Suprapubic skin (tissue), 4 donors: Measurements from ENCODE around the gene ADISSP.

Experiments
- POLR2A ChIP-seq, 2 donors: fragments of 450-650 bp; IDR thresholded peaks; one replicate each; pipeline ENCODE4 v1.6.1; 2017; ENCODE audit warnings: antibody characterized with exemption in 2 of 2, mild to moderate bottlenecking in 2 of 2, moderate library complexity in 2 of 2
- POLR2AphosphoS5 ChIP-seq, 3 donors: sonication (generic); formaldehyde crosslinking; IDR thresholded peaks; one replicate each; pipeline ENCODE4 v1.6.1; 2017; ENCODE audit warnings: antibody characterized with exemption in 3 of 3
- TF ChIP-seq, protein P1 (sequence below), 2 donors: fragments of 200-600 bp in 1 of 2; fragments of 450-650 bp in 1 of 2; sonication (generic) in 1 of 2; IDR thresholded peaks; one replicate each; pipeline ENCODE4 v1.5.1; 2016 to 2019; ENCODE audit warnings: antibody characterized with exemption in 2 of 2, mild to moderate bottlenecking in 1 of 2, moderate library complexity in 1 of 2

DNA sequence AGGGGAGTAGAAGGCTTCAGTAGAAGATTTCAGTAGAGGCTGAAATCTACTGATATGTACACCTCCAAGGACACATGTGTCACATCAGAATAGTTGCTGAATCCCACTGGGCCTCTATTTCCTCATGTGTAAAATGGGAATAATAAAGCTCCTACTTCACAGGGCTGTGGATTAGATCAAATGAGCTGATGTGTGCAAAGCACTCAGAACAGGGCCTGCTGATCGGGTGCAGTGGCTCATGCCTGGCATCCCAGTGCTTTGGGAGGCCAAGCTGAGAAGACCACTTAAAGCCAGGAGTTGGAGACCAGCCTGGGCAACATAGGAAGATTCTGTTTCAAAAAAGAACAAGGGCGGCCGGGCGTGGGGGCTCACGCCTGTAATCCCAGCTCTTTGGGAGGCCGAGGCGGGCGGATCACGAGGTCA, 44.7 kb upstream of the ADISSP start:
- TF ChIP-seq, protein P1, sequence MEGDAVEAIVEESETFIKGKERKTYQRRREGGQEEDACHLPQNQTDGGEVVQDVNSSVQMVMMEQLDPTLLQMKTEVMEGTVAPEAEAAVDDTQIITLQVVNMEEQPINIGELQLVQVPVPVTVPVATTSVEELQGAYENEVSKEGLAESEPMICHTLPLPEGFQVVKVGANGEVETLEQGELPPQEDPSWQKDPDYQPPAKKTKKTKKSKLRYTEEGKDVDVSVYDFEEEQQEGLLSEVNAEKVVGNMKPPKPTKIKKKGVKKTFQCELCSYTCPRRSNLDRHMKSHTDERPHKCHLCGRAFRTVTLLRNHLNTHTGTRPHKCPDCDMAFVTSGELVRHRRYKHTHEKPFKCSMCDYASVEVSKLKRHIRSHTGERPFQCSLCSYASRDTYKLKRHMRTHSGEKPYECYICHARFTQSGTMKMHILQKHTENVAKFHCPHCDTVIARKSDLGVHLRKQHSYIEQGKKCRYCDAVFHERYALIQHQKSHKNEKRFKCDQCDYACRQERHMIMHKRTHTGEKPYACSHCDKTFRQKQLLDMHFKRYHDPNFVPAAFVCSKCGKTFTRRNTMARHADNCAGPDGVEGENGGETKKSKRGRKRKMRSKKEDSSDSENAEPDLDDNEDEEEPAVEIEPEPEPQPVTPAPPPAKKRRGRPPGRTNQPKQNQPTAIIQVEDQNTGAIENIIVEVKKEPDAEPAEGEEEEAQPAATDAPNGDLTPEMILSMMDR (IDR thresholded peaks at IDR 0.05), result no peak
- no peak for TF ChIP-seq POLR2A (IDR thresholded peaks at IDR 0.05)
- no peak for TF ChIP-seq POLR2AphosphoS5 (IDR thresholded peaks at IDR 0.05)
